Measurements from ENCODE around the gene PPP2R5C. TPM values are rescaled to one million over a fixed set of nuclear protein-coding genes. Genes with fewer than 3 reads are reported as not detected.

PPP2R5C gene
- total RNA-seq, 1 experiment from 2014 or later = 89.9 TPM

DNA sequence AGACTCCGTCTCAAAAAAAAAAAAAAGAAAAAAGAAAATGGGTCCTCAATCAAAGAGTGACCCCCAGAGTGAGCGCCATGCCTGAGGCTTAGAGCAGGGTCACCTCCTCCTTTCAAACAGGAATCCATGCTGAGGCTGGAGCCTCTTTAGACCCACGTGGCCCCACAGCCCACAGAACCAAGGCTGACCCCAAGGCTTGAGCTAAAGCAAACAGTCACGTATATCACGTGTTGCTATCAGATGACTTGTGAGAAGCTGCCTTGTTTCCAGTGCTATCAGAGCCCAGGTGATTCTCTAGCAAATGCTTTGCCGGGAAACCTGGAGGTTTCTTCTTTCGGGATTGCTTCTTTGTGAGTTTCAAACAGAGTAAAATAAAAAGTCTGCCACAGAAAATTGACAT lies 171.2 kb downstream of the PPP2R5C start (continued):
- TF ChIP-seq, protein P1, sequence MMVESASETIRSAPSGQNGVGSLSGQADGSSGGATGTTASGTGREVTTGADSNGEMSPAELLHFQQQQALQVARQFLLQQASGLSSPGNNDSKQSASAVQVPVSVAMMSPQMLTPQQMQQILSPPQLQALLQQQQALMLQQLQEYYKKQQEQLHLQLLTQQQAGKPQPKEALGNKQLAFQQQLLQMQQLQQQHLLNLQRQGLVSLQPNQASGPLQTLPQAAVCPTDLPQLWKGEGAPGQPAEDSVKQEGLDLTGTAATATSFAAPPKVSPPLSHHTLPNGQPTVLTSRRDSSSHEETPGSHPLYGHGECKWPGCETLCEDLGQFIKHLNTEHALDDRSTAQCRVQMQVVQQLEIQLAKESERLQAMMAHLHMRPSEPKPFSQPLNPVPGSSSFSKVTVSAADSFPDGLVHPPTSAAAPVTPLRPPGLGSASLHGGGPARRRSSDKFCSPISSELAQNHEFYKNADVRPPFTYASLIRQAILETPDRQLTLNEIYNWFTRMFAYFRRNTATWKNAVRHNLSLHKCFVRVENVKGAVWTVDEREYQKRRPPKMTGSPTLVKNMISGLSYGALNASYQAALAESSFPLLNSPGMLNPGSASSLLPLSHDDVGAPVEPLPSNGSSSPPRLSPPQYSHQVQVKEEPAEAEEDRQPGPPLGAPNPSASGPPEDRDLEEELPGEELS (CRISPR knock-in tag; IDR thresholded peaks at IDR 0.05) = no peak
- TF ChIP-seq, protein P2, sequence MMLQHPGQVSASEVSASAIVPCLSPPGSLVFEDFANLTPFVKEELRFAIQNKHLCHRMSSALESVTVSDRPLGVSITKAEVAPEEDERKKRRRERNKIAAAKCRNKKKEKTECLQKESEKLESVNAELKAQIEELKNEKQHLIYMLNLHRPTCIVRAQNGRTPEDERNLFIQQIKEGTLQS (CRISPR knock-in tag; conservative IDR thresholded peaks at IDR 0.05) = no peak
- TF ChIP-seq, protein P3, sequence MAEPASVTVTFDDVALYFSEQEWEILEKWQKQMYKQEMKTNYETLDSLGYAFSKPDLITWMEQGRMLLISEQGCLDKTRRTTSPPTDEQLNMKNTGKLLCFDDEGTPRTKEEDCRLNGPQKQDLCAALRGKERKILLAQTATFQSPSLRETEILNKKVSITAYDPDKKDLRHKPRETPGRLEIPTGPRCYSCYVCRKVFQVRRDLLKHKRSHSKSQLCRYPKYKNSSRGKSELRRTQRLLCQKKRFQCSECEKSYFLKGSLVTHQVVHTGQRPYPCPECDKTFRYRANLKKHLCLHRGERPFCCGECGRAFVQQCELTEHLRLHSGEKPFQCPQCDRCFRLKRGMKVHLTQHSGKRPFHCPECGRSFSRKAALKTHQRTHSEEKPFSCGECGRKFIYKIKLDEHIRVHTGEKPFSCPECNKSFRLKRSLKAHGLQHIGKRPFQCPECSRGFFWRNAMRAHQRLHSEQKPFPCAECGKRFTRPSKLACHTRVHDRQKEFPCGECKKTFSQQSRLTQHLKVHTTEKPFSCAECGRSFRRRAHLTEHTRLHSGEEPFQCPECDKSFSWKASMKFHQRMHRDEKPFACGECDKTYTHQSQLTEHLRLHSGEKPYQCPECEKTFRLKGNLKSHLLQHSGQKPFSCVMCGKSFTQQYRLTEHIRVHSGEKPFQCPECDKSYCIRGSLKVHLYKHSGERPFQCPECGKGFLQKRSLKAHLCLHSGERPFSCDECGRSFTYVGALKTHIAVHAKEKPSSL (CRISPR knock-in tag; conservative IDR thresholded peaks at IDR 0.05) = no peak
- TF ChIP-seq HMGA2 (CRISPR knock-in tag; IDR thresholded peaks at IDR 0.05) = no peak

DNA sequence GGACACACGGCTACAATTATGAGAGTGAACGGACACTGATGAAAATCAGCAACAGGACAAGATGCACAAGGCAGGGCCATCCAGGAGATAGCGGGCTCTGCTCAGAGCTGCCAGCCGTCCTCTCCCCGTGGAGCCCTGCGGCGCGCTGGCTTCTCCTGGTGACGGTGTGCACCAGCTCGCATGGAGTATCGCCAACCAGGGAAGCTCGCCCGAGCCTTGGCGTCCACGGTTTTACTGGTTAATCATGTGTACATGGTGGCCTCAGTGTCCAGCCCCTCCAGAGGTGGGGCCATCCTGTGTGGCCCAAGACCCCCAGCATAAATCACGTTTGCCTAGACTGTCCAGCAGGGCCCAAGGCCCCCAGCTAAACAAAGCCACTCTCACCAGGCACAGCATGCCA lies 171.7 kb downstream of the PPP2R5C start:
- no peaks in the 10 kb centered on the region for H3K4me1 Mint-ChIP-seq
- TF ChIP-seq ZNF396 (CRISPR knock-in tag; IDR thresholded peaks at IDR 0.05; ENCODE audit: borderline replicate concordance) (no peak), CREB1 (CRISPR knock-in tag; IDR thresholded peaks at IDR 0.05) (no peak), CBFB (CRISPR knock-in tag; IDR thresholded peaks at IDR 0.05; ENCODE audit: low read depth) (no peak)
- TF ChIP-seq, protein P4, sequence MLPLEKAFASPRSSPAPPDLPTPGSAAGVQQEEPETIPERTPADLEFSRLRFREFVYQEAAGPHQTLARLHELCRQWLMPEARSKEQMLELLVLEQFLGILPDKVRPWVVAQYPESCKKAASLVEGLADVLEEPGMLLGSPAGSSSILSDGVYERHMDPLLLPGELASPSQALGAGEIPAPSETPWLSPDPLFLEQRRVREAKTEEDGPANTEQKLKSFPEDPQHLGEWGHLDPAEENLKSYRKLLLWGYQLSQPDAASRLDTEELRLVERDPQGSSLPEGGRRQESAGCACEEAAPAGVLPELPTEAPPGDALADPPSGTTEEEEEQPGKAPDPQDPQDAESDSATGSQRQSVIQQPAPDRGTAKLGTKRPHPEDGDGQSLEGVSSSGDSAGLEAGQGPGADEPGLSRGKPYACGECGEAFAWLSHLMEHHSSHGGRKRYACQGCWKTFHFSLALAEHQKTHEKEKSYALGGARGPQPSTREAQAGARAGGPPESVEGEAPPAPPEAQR (CRISPR knock-in tag; IDR thresholded peaks at IDR 0.05) = no peak
- TF ChIP-seq, protein P5, sequence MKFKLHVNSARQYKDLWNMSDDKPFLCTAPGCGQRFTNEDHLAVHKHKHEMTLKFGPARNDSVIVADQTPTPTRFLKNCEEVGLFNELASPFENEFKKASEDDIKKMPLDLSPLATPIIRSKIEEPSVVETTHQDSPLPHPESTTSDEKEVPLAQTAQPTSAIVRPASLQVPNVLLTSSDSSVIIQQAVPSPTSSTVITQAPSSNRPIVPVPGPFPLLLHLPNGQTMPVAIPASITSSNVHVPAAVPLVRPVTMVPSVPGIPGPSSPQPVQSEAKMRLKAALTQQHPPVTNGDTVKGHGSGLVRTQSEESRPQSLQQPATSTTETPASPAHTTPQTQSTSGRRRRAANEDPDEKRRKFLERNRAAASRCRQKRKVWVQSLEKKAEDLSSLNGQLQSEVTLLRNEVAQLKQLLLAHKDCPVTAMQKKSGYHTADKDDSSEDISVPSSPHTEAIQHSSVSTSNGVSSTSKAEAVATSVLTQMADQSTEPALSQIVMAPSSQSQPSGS (CRISPR knock-in tag; IDR thresholded peaks at IDR 0.05; ENCODE audit: borderline replicate concordance, low read depth) = no peak
- H3K9me3 Mint-ChIP-seq = no peaks in the 10 kb centered on the region
- DNase-seq (ENCODE audit: low spot score) (no peak), ATAC-seq (no peak)
- H3K27ac Mint-ChIP-seq = no peak overlapping the region
- H3K36me3 Mint-ChIP-seq = no peaks in the 10 kb centered on the region
- ChIA-PET POLR2A (no interaction called here), CTCF (interaction anchor here (0.5 to 2.2 kb wide), 3 partner anchors 26 to 381 kb away, joined by 3 to 13 read pairs (median 4); no protein-coding TSS in a partner anchor)
- H3K27me3 Mint-ChIP-seq (ENCODE audit: low read depth) = peaks cover 34% of the 10 kb centered on the region
- no peak overlapping the region for H3K4me3 Mint-ChIP-seq

DNA sequence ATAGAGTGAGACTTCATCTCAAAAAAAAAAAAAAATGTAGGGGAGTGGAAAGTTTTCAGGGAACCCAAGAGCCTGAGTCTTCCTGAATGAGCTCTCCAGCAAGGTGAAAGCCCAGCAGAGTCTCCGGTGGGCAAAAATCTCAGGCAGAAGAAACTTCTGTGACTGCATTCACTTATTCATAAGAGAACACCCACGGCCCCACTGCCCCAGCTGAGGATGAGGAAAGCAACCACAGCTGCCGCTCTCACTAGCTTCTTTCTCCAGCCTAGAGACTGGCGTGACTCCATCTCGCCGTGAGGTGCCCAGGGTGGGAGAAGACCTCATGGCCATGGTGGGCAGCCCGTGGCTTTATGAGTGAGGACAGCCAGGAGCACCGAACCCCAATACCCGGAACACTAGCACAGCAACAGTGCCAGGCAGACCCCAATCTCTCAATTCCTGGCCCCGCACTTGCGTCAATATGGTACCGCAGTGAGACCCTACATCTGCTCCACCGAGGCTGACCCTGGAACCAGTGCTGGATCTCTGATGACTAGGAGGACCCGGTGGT lies 173.2 kb downstream of the PPP2R5C start:
- peaks cover 49% of the 10 kb centered on the region for H3K27me3 Mint-ChIP-seq (ENCODE audit: low read depth)

More for the DNA sequence above, 173.2 kb downstream of the PPP2R5C start:
- H3K4me1 Mint-ChIP-seq = no peaks in the 10 kb centered on the region
- ChIA-PET CTCF (interaction anchor here (0.6 to 2.2 kb wide), 5 partner anchors 11 to 345 kb away, joined by 3 to 13 read pairs (median 3); no protein-coding TSS in a partner anchor), POLR2A (no interaction called here)
- ATAC-seq (no peak), DNase-seq (ENCODE audit: low spot score) (no peak)
- no peak overlapping the region for H3K27ac Mint-ChIP-seq
- no peaks in the 10 kb centered on the region for H3K36me3 Mint-ChIP-seq
- no peaks in the 10 kb centered on the region; the same call in 1 of the 2 replicates for H3K9me3 Mint-ChIP-seq
- H3K4me3 Mint-ChIP-seq = no peak overlapping the region
- TF ChIP-seq CREM (CRISPR knock-in tag; IDR thresholded peaks at IDR 0.05) (no peak), TEAD4 (CRISPR knock-in tag; IDR thresholded peaks at IDR 0.05) (no peak)
- TF ChIP-seq, protein P6, sequence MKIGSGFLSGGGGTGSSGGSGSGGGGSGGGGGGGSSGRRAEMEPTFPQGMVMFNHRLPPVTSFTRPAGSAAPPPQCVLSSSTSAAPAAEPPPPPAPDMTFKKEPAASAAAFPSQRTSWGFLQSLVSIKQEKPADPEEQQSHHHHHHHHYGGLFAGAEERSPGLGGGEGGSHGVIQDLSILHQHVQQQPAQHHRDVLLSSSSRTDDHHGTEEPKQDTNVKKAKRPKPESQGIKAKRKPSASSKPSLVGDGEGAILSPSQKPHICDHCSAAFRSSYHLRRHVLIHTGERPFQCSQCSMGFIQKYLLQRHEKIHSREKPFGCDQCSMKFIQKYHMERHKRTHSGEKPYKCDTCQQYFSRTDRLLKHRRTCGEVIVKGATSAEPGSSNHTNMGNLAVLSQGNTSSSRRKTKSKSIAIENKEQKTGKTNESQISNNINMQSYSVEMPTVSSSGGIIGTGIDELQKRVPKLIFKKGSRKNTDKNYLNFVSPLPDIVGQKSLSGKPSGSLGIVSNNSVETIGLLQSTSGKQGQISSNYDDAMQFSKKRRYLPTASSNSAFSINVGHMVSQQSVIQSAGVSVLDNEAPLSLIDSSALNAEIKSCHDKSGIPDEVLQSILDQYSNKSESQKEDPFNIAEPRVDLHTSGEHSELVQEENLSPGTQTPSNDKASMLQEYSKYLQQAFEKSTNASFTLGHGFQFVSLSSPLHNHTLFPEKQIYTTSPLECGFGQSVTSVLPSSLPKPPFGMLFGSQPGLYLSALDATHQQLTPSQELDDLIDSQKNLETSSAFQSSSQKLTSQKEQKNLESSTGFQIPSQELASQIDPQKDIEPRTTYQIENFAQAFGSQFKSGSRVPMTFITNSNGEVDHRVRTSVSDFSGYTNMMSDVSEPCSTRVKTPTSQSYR (CRISPR knock-in tag; IDR thresholded peaks at IDR 0.05) = no peak

Measured in WTC11 (cell line).